Measurements from ENCODE around the gene ELOVL3. TPM values are rescaled to one million over a fixed set of nuclear protein-coding genes. Genes with fewer than 3 reads are reported as not detected.
A peak's percentile ranks its signal among the peaks of the same experiment; 100 is the strongest.

The ELOVL3 gene
- total RNA-seq, 1 donor from 2014 or later: not detected

GRCh38 chr10:102229810-102230263, 3.7 kb downstream of the ELOVL3 start:
- CTCF ChIA-PET: interaction anchor here (0.7 to 7.0 kb wide), 33 partner anchors 9 to 368 kb away, joined by 3 to 232 read pairs (median 4); partner anchors contain the start of genes C10orf95, FBXL15, GBF1 and NOLC1
- Mint-ChIP-seq H3K9me3 (no peaks in the 10 kb centered on the region), H3K27me3 (peaks cover 57% of the 10 kb centered on the region), H3K27ac (no peak overlapping the region), H3K36me3 (ENCODE audit: low read depth) (no peaks in the 10 kb centered on the region), H3K4me3 (peak overlapping the region; percentile 82), H3K4me1 (peaks cover 25% of the 10 kb centered on the region)
- peak; percentile 72 for TF ChIP-seq CTCF (IDR thresholded peaks at IDR 0.05)
- peak; percentile 83 for DNase-seq
- ATAC-seq (ENCODE audit: low read depth): peak; percentile 56
- intact Hi-C loops (cut with micrococcal nuclease): loop anchor here (1.0 to 5.0 kb wide), 9 partner anchors 15 to 366 kb away; partner anchors contain the start of genes GBF1 and SUFU
- POLR2A ChIA-PET: interaction anchor here (1.9 to 3.1 kb wide), 6 partner anchors 15 to 191 kb away, joined by 7 to 33 read pairs (median 16); partner anchors contain the start of genes FBXL15, GBF1 and NFKB2

- CTCF ChIA-PET: interaction anchor here (0.6 to 7.0 kb wide), 32 partner anchors 10 to 368 kb away, joined by 3 to 232 read pairs (median 5); partner anchors contain the start of genes C10orf95, FBXL15, GBF1 and PITX3
- intact Hi-C loops (cut with micrococcal nuclease): loop anchor here (1.0 kb wide), 3 partner anchors 117 to 366 kb away; partner anchors contain the start of gene SUFU
- ATAC-seq (ENCODE audit: low read depth) (peak; percentile 12), DNase-seq (peak; percentile 41)
- no peaks in the 10 kb centered on the region for H3K36me3 Mint-ChIP-seq (ENCODE audit: low read depth)
- H3K9me3 Mint-ChIP-seq: no peaks in the 10 kb centered on the region
- no peak for TF ChIP-seq CTCF (IDR thresholded peaks at IDR 0.05)
- POLR2A ChIA-PET: interaction anchor here (0.8 to 3.1 kb wide), 10 partner anchors 11 to 202 kb away, joined by 3 to 33 read pairs (median 8); partner anchors contain the start of genes CUEDC2, FBXL15, GBF1 and NFKB2
- peaks cover 25% of the 10 kb centered on the region for H3K4me1 Mint-ChIP-seq
- H3K27ac Mint-ChIP-seq: no peak overlapping the region
- peak overlapping the region; percentile 82 for H3K4me3 Mint-ChIP-seq
- peaks cover 58% of the 10 kb centered on the region for H3K27me3 Mint-ChIP-seq
Measured at GRCh38 chr10:102230264-102230860, 4.3 kb downstream of the ELOVL3 start.

GRCh38 chr10:102230861-102231356, 4.8 kb downstream of the ELOVL3 start:
- Mint-ChIP-seq H3K9me3 (no peaks in the 10 kb centered on the region), H3K27ac (no peak overlapping the region), H3K27me3 (peaks cover 61% of the 10 kb centered on the region), H3K4me1 (peaks cover 21% of the 10 kb centered on the region), H3K36me3 (ENCODE audit: low read depth) (no peaks in the 10 kb centered on the region), H3K4me3 (peak overlapping the region; percentile 82)
- TF ChIP-seq CTCF (IDR thresholded peaks at IDR 0.05): no peak
- no peak for ATAC-seq (ENCODE audit: low read depth)
- CTCF ChIA-PET: interaction anchor here (0.6 to 7.0 kb wide), 18 partner anchors 16 to 365 kb away, joined by 3 to 232 read pairs (median 8); partner anchors contain the start of genes C10orf95, FBXL15 and GBF1
- intact Hi-C loops (cut with micrococcal nuclease): loop anchor here (1.0 kb wide), 6 partner anchors 10 to 365 kb away; partner anchors contain the start of genes PITX3 and SUFU
- peak; percentile 53 for DNase-seq
- POLR2A ChIA-PET: interaction anchor here (0.8 to 3.1 kb wide), 10 partner anchors 10 to 202 kb away, joined by 3 to 33 read pairs (median 8); partner anchors contain the start of genes CUEDC2, FBXL15, GBF1 and NFKB2

GRCh38 chr10:102231357-102232318, 5.5 kb downstream of the ELOVL3 start:
- ChIA-PET CTCF (interaction anchor here (0.9 to 7.0 kb wide), 16 partner anchors 9 to 364 kb away, joined by 3 to 232 read pairs (median 8); partner anchors contain the start of genes C10orf95, FBXL15, GBF1 and PITX3), POLR2A (interaction anchor here (0.8 to 3.1 kb wide), 12 partner anchors 9 to 231 kb away, joined by 3 to 33 read pairs (median 6); partner anchors contain the start of genes CUEDC2, FBXL15, GBF1 and NFKB2)
- Mint-ChIP-seq H3K27me3 (peaks cover 57% of the 10 kb centered on the region), H3K36me3 (ENCODE audit: low read depth) (no peaks in the 10 kb centered on the region), H3K27ac (no peak overlapping the region), H3K4me3 (peak overlapping the region; percentile 82), H3K4me1 (peaks cover 14% of the 10 kb centered on the region), H3K9me3 (no peaks in the 10 kb centered on the region)
- intact Hi-C loops (cut with micrococcal nuclease): loop anchor here (1.0 kb wide), 3 partner anchors 10 to 353 kb away; partner anchors contain the start of gene PITX3
- ATAC-seq (ENCODE audit: low read depth): peak; percentile 65
- peak; percentile 68 for DNase-seq
- no peak for TF ChIP-seq CTCF (IDR thresholded peaks at IDR 0.05)
